Activated T-cell treated with anti-CD3 and anti-CD28 coated beads, Interleukin-2, amount 50 U/mL, for 24 hours (primary cell): ENCODE data around the gene TACC2.

Source experiments
- DNase-seq: peaks from one replicate; pipeline ENCODE4 v3.0.0-alpha.2; 2020
- H3K27ac Mint-ChIP-seq: 2 replicates; pipeline ENCODE4 v1.8.0; 2020; ENCODE audit warnings: mild to moderate bottlenecking, mixed read lengths
- H3K27me3 Mint-ChIP-seq: 2 replicates; pipeline ENCODE4 v1.8.0; 2020; ENCODE audit warnings: mixed read lengths
- H3K36me3 Mint-ChIP-seq: 2 replicates; pipeline ENCODE4 v1.8.0; 2020; ENCODE audit warnings: low read depth, mixed read lengths
- H3K4me1 Mint-ChIP-seq: 2 replicates; pipeline ENCODE4 v1.8.0; 2020; ENCODE audit warnings: low read depth, mixed read lengths
- H3K4me3 Mint-ChIP-seq: 2 replicates; pipeline ENCODE4 v1.8.0; 2020; ENCODE audit warnings: mild to moderate bottlenecking, moderate library complexity, mixed read lengths
- H3K9me3 Mint-ChIP-seq: 2 replicates; pipeline ENCODE4 v1.8.0; 2020; ENCODE audit warnings: mixed read lengths

TACC2 gene

GRCh38 chr10:122222638-122223037, 233.7 kb downstream of the TACC2 start:
- no peak for DNase-seq
- Mint-ChIP-seq H3K27me3 (peaks cover 9% of the 10 kb centered on the region), H3K4me3 (no peak overlapping the region), H3K9me3 (no peaks in the 10 kb centered on the region), H3K4me1 (no peaks in the 10 kb centered on the region), H3K36me3 (no peaks in the 10 kb centered on the region), H3K27ac (no peak overlapping the region)

- no peak overlapping the region for H3K4me3 Mint-ChIP-seq
- DNase-seq: no peak
- no peaks in the 10 kb centered on the region for H3K36me3 Mint-ChIP-seq
- H3K4me1 Mint-ChIP-seq: no peaks in the 10 kb centered on the region
- no peak overlapping the region for H3K27ac Mint-ChIP-seq
- no peaks in the 10 kb centered on the region for H3K9me3 Mint-ChIP-seq
- peaks cover 5% of the 10 kb centered on the region for H3K27me3 Mint-ChIP-seq
Measured at GRCh38 chr10:122224159-122224558, 235.2 kb downstream of the TACC2 start.

GRCh38 chr10:122225330-122225729, 236.4 kb downstream of the TACC2 start:
- H3K27me3 Mint-ChIP-seq: peaks cover 5% of the 10 kb centered on the region
- H3K36me3 Mint-ChIP-seq: no peaks in the 10 kb centered on the region
- no peaks in the 10 kb centered on the region for H3K9me3 Mint-ChIP-seq
- H3K27ac Mint-ChIP-seq: no peak overlapping the region
- no peak overlapping the region for H3K4me3 Mint-ChIP-seq
- DNase-seq: no peak
- no peaks in the 10 kb centered on the region for H3K4me1 Mint-ChIP-seq

- no peaks in the 10 kb centered on the region for H3K4me1 Mint-ChIP-seq
- peaks cover 5% of the 10 kb centered on the region for H3K27me3 Mint-ChIP-seq
- no peaks in the 10 kb centered on the region for H3K36me3 Mint-ChIP-seq
- H3K27ac Mint-ChIP-seq: no peak overlapping the region
- no peak for DNase-seq
- no peaks in the 10 kb centered on the region for H3K9me3 Mint-ChIP-seq
- no peak overlapping the region for H3K4me3 Mint-ChIP-seq
Measured at GRCh38 chr10:122227754-122228153, 238.8 kb downstream of the TACC2 start.

- Mint-ChIP-seq H3K36me3 (no peaks in the 10 kb centered on the region), H3K27ac (no peak overlapping the region), H3K27me3 (peaks cover 5% of the 10 kb centered on the region), H3K4me1 (no peaks in the 10 kb centered on the region), H3K9me3 (no peaks in the 10 kb centered on the region), H3K4me3 (no peak overlapping the region)
- DNase-seq: no peak
Measured at GRCh38 chr10:122229666-122230065, 240.7 kb downstream of the TACC2 start.

- no peak overlapping the region for H3K27ac Mint-ChIP-seq
- peaks cover 5% of the 10 kb centered on the region for H3K27me3 Mint-ChIP-seq
- no peak for DNase-seq
- H3K4me3 Mint-ChIP-seq: no peak overlapping the region
- H3K4me1 Mint-ChIP-seq: no peaks in the 10 kb centered on the region
- H3K36me3 Mint-ChIP-seq: no peaks in the 10 kb centered on the region
- no peaks in the 10 kb centered on the region for H3K9me3 Mint-ChIP-seq
Measured at GRCh38 chr10:122230222-122230621, 241.3 kb downstream of the TACC2 start.

- H3K27ac Mint-ChIP-seq: no peak overlapping the region
- no peaks in the 10 kb centered on the region for H3K36me3 Mint-ChIP-seq
- no peak for DNase-seq
- no peaks in the 10 kb centered on the region for H3K27me3 Mint-ChIP-seq
- H3K4me3 Mint-ChIP-seq: no peak overlapping the region
- no peaks in the 10 kb centered on the region for H3K9me3 Mint-ChIP-seq
- H3K4me1 Mint-ChIP-seq: no peaks in the 10 kb centered on the region
Measured at GRCh38 chr10:122232769-122233168, 243.8 kb downstream of the TACC2 start.

- no peak for DNase-seq
- no peaks in the 10 kb centered on the region for H3K27me3 Mint-ChIP-seq
- H3K4me1 Mint-ChIP-seq: no peaks in the 10 kb centered on the region
- H3K9me3 Mint-ChIP-seq: no peaks in the 10 kb centered on the region
- H3K27ac Mint-ChIP-seq: no peak overlapping the region
- H3K36me3 Mint-ChIP-seq: no peaks in the 10 kb centered on the region
- no peak overlapping the region for H3K4me3 Mint-ChIP-seq
Measured at GRCh38 chr10:122233857-122234348, 244.9 kb downstream of the TACC2 start.

- Mint-ChIP-seq H3K4me1 (no peaks in the 10 kb centered on the region), H3K27ac (no peak overlapping the region), H3K4me3 (no peak overlapping the region), H3K27me3 (no peaks in the 10 kb centered on the region), H3K36me3 (no peaks in the 10 kb centered on the region), H3K9me3 (no peaks in the 10 kb centered on the region)
- no peak for DNase-seq
Measured at GRCh38 chr10:122234416-122234815, 245.5 kb downstream of the TACC2 start.

- H3K27me3 Mint-ChIP-seq: no peaks in the 10 kb centered on the region
- no peak overlapping the region for H3K4me3 Mint-ChIP-seq
- H3K36me3 Mint-ChIP-seq: no peaks in the 10 kb centered on the region
- no peak overlapping the region for H3K27ac Mint-ChIP-seq
- no peaks in the 10 kb centered on the region for H3K4me1 Mint-ChIP-seq
- DNase-seq: no peak
- H3K9me3 Mint-ChIP-seq: no peaks in the 10 kb centered on the region
Measured at GRCh38 chr10:122236690-122237306, 247.8 kb downstream of the TACC2 start.

- Mint-ChIP-seq H3K9me3 (no peaks in the 10 kb centered on the region), H3K4me1 (no peaks in the 10 kb centered on the region), H3K27me3 (no peaks in the 10 kb centered on the region), H3K36me3 (no peaks in the 10 kb centered on the region), H3K27ac (no peak overlapping the region), H3K4me3 (no peak overlapping the region)
- DNase-seq: no peak
Measured at GRCh38 chr10:122237331-122237990, 248.5 kb downstream of the TACC2 start.

- Mint-ChIP-seq H3K27ac (no peak overlapping the region), H3K4me1 (no peaks in the 10 kb centered on the region), H3K36me3 (no peaks in the 10 kb centered on the region), H3K4me3 (no peak overlapping the region), H3K27me3 (no peaks in the 10 kb centered on the region), H3K9me3 (no peaks in the 10 kb centered on the region)
- no peak for DNase-seq
Measured at GRCh38 chr10:122239578-122240257, 250.8 kb downstream of the TACC2 start.

GRCh38 chr10:122240401-122240800, 251.4 kb downstream of the TACC2 start:
- no peaks in the 10 kb centered on the region for H3K27me3 Mint-ChIP-seq
- H3K4me3 Mint-ChIP-seq: no peak overlapping the region
- H3K36me3 Mint-ChIP-seq: no peaks in the 10 kb centered on the region
- DNase-seq: no peak
- no peaks in the 10 kb centered on the region for H3K9me3 Mint-ChIP-seq
- H3K4me1 Mint-ChIP-seq: no peaks in the 10 kb centered on the region
- no peak overlapping the region for H3K27ac Mint-ChIP-seq

- H3K27ac Mint-ChIP-seq: no peak overlapping the region
- no peak overlapping the region for H3K4me3 Mint-ChIP-seq
- H3K4me1 Mint-ChIP-seq: no peaks in the 10 kb centered on the region
- DNase-seq: no peak
- no peaks in the 10 kb centered on the region for H3K36me3 Mint-ChIP-seq
- no peaks in the 10 kb centered on the region for H3K27me3 Mint-ChIP-seq
- H3K9me3 Mint-ChIP-seq: no peaks in the 10 kb centered on the region
Measured at GRCh38 chr10:122241836-122242235, 252.9 kb downstream of the TACC2 start.

GRCh38 chr10:122243550-122243949, 254.6 kb downstream of the TACC2 start:
- Mint-ChIP-seq H3K9me3 (no peaks in the 10 kb centered on the region), H3K36me3 (no peaks in the 10 kb centered on the region), H3K27me3 (no peaks in the 10 kb centered on the region), H3K4me3 (no peak overlapping the region), H3K27ac (no peak overlapping the region), H3K4me1 (no peaks in the 10 kb centered on the region)
- no peak for DNase-seq
